Loucy (cell line): ENCODE data around the gene LHX4.

Source experiments
- CTCF ChIP-seq: fragments of 200-600 bp; sonication (generic); conservative IDR thresholded peaks from 2 replicates; pipeline ENCODE4 v1.5.1; 2014; ENCODE audit warnings: mild to moderate bottlenecking, antibody characterized with exemption, low read length
- EZH2phosphoT487 ChIP-seq: fragments of 200-600 bp; IDR thresholded peaks from 2 replicates; pipeline ENCODE4 v1.6.1; 2018; ENCODE audit warnings: antibody characterized with exemption, mild to moderate bottlenecking, moderate library complexity, borderline replicate concordance

DNA sequence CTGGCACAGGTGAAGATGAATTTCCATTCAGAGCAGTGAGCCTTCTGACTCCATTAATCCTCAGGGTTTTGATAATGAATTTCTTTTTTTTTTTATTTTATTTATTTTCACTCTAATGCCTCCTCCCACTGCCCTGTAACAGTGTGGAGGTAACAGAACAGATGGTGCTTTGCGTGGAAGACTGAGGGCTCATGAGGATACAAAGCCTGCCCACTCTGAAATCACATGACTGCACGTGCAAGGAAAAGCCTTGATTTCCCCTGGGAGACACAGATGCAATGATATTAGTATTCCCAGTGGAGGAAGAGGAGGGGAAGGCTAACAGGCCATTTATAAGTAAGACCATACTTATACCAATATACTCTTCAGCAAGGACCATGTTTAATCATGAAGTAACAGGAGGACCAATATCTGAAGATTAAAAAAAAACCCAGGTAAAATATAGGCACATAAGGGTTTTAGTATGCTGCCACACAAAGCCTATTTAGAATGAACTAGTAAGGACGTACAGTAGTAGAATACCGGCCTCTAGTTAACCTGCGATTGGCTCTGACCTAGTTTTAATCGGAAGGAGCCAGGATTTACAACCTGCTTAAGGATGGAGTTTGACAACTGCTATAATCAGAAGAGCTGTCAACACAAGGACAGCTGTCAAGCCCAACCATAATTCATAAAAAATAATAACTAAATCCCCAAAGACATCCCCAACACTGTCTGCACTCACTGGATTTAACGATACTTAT lies 69.6 kb downstream of the LHX4 start:
- TF ChIP-seq CTCF, result no peak
- no peak for TF ChIP-seq EZH2phosphoT487
